Left lung (tissue), 10 donors: ENCODE measurements around the gene TNFRSF14. TPM values are rescaled to one million over a fixed set of nuclear protein-coding genes. Genes with fewer than 3 reads are reported as not detected.
A peak's percentile ranks its signal among the peaks of the same experiment; 100 is the strongest.

Source experiments
- ATAC-seq: fragments of 200-7000 bp; cut with Tn5 transposase; one replicate; pipeline ENCODE4 v1.9.1; 2020; ENCODE audit warnings: moderate library complexity
- DNase-seq, 4 donors: peaks; one replicate each; pipeline ENCODE4 v3.0.0-alpha.2; 2013 to 2020
- H3K27ac ChIP-seq, 2 donors: fragments of 200-600 bp; sonication (generic) in 1 of 2; one replicate each; pipeline versions ENCODE4 v1.5.0 to v1.8.0; 2020 to 2021
- H3K27me3 ChIP-seq, 2 donors: fragments of 200-600 bp; sonication (generic) in 1 of 2; one replicate each; pipeline versions ENCODE4 v1.5.0 to v1.8.0; 2020 to 2021
- H3K36me3 ChIP-seq, 2 donors: fragments of 200-600 bp; sonication (generic) in 1 of 2; one replicate each; pipeline versions ENCODE4 v1.5.0 to v1.8.0; 2020 to 2021
- H3K4me1 ChIP-seq, 2 donors: fragments of 200-600 bp; one replicate each; pipeline ENCODE4 v1.8.0; 2021
- H3K4me3 ChIP-seq, 2 donors: fragments of 200-600 bp; sonication (generic) in 1 of 2; one replicate each; pipeline versions ENCODE4 v1.5.0 to v1.8.0; 2020 to 2021; ENCODE audit warnings: mild to moderate bottlenecking in 1 of 2
- H3K9me3 ChIP-seq, 2 donors: fragments of 200-600 bp; sonication (generic) in 1 of 2; one replicate each; pipeline versions ENCODE4 v1.5.0 to v1.8.0; 2020 to 2021
- CTCF ChIP-seq, 2 donors: fragments of 200-600 bp; sonication (generic) in 1 of 2; IDR thresholded peaks; one replicate each; pipeline versions ENCODE4 v1.5.0 to v1.8.0; 2021; ENCODE audit warnings: antibody characterized with exemption in 2 of 2
- intact Hi-C, 2 donors: fragments of 100-400 bp; cut with DNase I; formaldehyde crosslinking; loops; one replicate each; pipeline versions ENCODE4 v1.11.2 to v1.14.2; 2022
- polyA plus RNA-seq, 6 donors: library from polyadenylated mRNA; unstranded; fragments of 120-200 nt; gene quantifications; one replicate each; pipeline ENCODE4 v1.2.1, GENCODE V29; 2013; ENCODE audit not compliant: insufficient read length in 6 of 6
- total RNA-seq, 2 donors: library from RNA; stranded (reverse); fragmentation: NEBNext Ultra II Directional; extraction: Animal tissue kit (Norgen Biotek cat#: 25700); gene quantifications; one replicate each; pipeline ENCODE4 v1.2.1, GENCODE V29; 2021
- donor health status: DM: no; HTN: yes; CAD: no.
- donor health status: DM: no; HTN: no; CAD: no.

The TNFRSF14 gene
- total and polyA plus RNA-seq, 8 donors, result 24.2 to 109 (median 30.3) TPM

DNA sequence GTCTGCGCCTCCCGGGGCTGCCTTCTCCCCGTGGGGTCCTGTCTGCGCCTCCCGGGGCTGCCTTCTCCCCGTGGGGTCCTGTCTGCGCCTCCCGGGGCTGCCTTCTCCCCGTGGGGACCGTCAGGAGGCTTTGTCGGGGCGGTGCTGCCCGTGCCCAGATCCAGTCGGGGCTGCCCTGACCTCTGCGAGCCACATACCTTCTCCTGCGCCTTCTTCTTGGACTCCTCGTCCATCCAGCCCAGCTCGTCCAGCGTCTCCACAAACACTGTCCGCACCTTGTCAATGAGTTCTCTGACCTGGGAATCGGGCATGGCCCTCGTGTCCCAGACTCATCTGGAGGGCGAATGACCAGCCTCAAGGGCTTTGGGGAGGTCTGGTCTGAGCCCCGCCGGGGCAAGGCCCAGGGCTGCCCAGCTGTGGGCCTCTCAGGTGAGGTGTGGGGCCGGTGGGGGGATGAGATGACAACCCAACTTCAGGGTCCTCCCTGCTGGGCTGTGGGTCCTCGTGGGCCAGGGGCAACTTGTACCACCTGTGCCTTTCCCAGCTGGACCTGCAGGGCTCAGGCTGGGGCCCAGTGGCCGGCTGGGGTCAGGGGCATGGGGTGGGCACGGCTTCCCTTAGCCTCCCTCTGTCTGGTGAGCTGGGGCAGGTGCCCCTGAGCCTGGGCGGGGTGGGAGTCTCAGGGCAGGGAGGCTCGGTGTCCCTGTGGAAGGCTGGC lies 39.8 kb downstream of the TNFRSF14 start:
- TF ChIP-seq CTCF (IDR thresholded peaks at IDR 0.05), result no peak
- no peak for ATAC-seq
- no peak overlapping the region for H3K4me3 ChIP-seq
- no peaks in the 10 kb centered on the region for H3K27me3 ChIP-seq
- H3K4me1 ChIP-seq, result peaks cover 3 to 19% of the 10 kb centered on the region in 2 donors
- DNase-seq, result peak in 2 of 4 donors; percentile 28 to 69
- H3K36me3 ChIP-seq, result no peaks in the 10 kb centered on the region
- H3K9me3 ChIP-seq, result peaks cover 0 to 3% of the 10 kb centered on the region in 2 donors
- H3K27ac ChIP-seq, result no peak overlapping the region
- intact Hi-C loops, result no loop called here

GRCh38 chr1:2596530-2597333 lies 40.6 kb downstream of the TNFRSF14 start:
- intact Hi-C loops, result no loop called here
- H3K4me3 ChIP-seq, result no peak overlapping the region
- no peak overlapping the region for H3K27ac ChIP-seq
- no peaks in the 10 kb centered on the region for H3K36me3 ChIP-seq
- ATAC-seq, result no peak
- H3K9me3 ChIP-seq, result peaks cover 0 to 3% of the 10 kb centered on the region in 2 donors
- H3K27me3 ChIP-seq, result no peaks in the 10 kb centered on the region
- peak in 1 of 4 donors; percentile 38 for DNase-seq
- peaks cover 3 to 19% of the 10 kb centered on the region in 2 donors for H3K4me1 ChIP-seq
- TF ChIP-seq CTCF (IDR thresholded peaks at IDR 0.05), result no peak

DNA sequence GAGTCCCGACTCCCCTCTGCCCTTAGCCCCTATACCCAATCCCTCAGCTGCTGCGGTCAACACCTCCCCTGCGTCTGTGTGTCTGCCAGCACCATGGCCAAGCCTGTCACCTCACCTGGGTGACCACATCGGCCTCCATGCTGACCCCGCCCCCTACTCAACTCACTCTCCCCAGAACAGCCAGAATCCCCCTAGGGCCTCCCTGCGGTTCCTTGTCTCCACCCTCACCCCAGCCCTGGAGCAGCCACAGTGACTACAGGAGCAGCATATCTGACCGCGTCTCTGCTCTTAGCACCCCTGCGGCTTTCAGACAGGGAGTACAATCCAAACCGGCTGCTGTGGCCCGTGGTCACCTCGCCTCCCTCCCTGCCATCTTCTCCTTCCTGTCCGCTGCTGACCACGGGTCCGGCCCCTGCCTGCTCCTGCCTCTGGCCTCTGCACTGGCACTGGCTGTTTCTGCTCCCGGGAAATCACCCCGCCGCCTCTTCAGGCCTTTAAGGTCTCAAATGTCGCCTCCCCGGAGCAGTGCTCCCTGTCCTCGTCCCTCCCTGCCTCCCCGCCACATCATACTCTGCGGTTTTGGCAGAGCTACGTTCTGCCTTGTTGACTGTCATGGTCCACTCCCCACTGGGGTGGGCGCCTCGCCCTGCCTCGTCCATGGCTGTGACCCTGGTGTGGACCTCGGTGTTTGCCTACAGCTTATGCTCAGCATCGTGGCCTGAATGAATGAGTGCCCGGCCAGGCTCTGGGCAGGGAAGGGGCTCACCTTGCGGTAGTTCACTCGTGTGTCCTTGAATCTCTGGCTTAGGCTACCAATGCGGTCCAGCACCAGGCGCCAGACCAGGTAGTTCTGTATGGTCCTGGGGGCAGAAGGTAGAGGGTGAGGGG lies 41.5 kb downstream of the TNFRSF14 start:
- H3K27me3 ChIP-seq, result peaks cover 0 to 5% of the 10 kb centered on the region in 2 donors
- peaks cover 3 to 18% of the 10 kb centered on the region in 2 donors for H3K4me1 ChIP-seq
- H3K9me3 ChIP-seq, result peaks cover 0 to 3% of the 10 kb centered on the region in 2 donors
- peak in 2 of 4 donors; percentile 19 to 61 for DNase-seq
- TF ChIP-seq CTCF (IDR thresholded peaks at IDR 0.05), result no peak
- intact Hi-C loops, result no loop called here
- no peaks in the 10 kb centered on the region for H3K36me3 ChIP-seq
- no peak overlapping the region for H3K27ac ChIP-seq
- no peak overlapping the region for H3K4me3 ChIP-seq
- ATAC-seq, result no peak

DNA sequence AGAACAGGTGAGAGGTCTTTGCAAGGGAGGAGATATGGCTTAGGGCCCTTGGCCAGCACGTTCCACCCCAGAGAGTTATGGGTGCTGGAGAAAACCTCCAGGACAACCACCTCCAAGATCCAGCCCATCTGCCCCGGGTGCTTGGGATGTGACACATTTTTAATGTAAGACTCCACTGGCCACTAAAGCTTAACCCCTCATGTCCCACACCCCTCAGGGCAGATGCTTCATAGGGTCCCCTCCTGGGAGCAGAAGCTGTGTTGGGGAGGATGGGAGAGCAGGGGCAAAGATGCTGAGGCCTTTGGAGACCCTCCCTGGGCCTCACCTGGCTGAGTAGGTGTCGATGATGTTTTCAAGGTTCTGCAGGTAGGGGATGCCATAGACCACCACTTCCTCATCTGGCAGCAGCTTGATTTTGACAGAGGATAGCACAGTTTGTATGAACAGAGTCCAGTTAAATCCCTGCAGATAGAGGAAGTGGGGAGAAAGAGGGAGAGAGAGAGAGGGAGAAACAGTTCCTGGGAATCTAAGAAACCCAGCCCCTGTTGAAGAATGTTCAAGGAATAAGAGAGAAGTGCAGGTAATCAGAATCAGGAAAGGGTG lies 42.3 kb downstream of the TNFRSF14 start:
- H3K27ac ChIP-seq, result no peak overlapping the region
- H3K9me3 ChIP-seq, result peaks cover 0 to 3% of the 10 kb centered on the region in 2 donors
- no peak for TF ChIP-seq CTCF (IDR thresholded peaks at IDR 0.05)
- peaks cover 0 to 12% of the 10 kb centered on the region in 2 donors for H3K27me3 ChIP-seq
- H3K36me3 ChIP-seq, result no peaks in the 10 kb centered on the region
- ATAC-seq (no peak), DNase-seq (peak in 2 of 4 donors; percentile 21 to 43)
- no peak overlapping the region for H3K4me3 ChIP-seq
- H3K4me1 ChIP-seq, result peaks cover 3 to 11% of the 10 kb centered on the region in 2 donors
- intact Hi-C loops, result no loop called here
